Ascending aorta (tissue), 2 donors: ENCODE results near the gene RHOC. TPM values are rescaled to one million over a fixed set of nuclear protein-coding genes. Genes with fewer than 3 reads are reported as not detected.
"Not testable (repeated sequence)": the region's sequence is repeated elsewhere in the genome, so short reads cannot be mapped to it uniquely, and the experiment has no call there.

Experiments
- DNase-seq, 2 donors: peaks; one replicate each; pipeline ENCODE4 v3.0.0-alpha.2; 2019; ENCODE audit warnings: low spot score in 2 of 2
- H3K27ac ChIP-seq, 2 donors: fragments of 200-600 bp; sonication (generic); one replicate each; pipeline ENCODE4 v1.5.1; 2016 to 2017; ENCODE audit warnings: mild to moderate bottlenecking in 1 of 2
- H3K27me3 ChIP-seq: fragments of 200-600 bp; sonication (generic); one replicate; pipeline ENCODE4 v1.5.1; 2017
- H3K36me3 ChIP-seq, 2 donors: fragments of 200-600 bp; sonication (generic); one replicate each; pipeline ENCODE4 v1.5.1; 2016
- H3K4me1 ChIP-seq, 2 donors: fragments of 200-600 bp; sonication (generic); one replicate each; pipeline ENCODE4 v1.5.1; 2016 to 2017; ENCODE audit warnings: mild to moderate bottlenecking in 1 of 2
- H3K4me3 ChIP-seq, 2 donors: fragments of 200-600 bp; sonication (generic); one replicate each; pipeline ENCODE4 v1.5.1; 2016 to 2017; ENCODE audit warnings: mild to moderate bottlenecking in 1 of 2
- H3K9me3 ChIP-seq, 2 donors: fragments of 200-600 bp; sonication (generic); one replicate each; pipeline ENCODE4 v1.5.1; 2016
- CTCF ChIP-seq, 3 experiments: fragments of 200-600 bp in 2 of 3; fragments of 450-650 bp in 1 of 3; sonication (generic) in 2 of 3; IDR thresholded peaks; one replicate each; pipeline ENCODE4 v1.5.1; 2016 to 2019; ENCODE audit warnings: antibody characterized with exemption in 3 of 3, mild to moderate bottlenecking in 1 of 3, moderate library complexity in 1 of 3
- intact Hi-C: fragments of 100-400 bp; cut with DNase I; formaldehyde crosslinking; loops from one replicate; pipeline ENCODE4 v1.15.1; 2023
- total RNA-seq: library from RNA; depleted of rRNA; stranded (reverse); fragments of >200 nt; gene quantifications from one replicate; pipeline ENCODE4 v1.1.0, GENCODE V29; 2016

Gene RHOC
- total RNA-seq, 1 donor from 2014 or later = 379 TPM

- Histone ChIP-seq H3K27ac (no peak overlapping the region), H3K36me3 (no peaks in the 10 kb centered on the region), H3K4me1 (no peaks in the 10 kb centered on the region), H3K4me3 (no peak overlapping the region), H3K27me3 (peaks cover 5% of the 10 kb centered on the region), H3K9me3 (no peaks in the 10 kb centered on the region)
- TF ChIP-seq CTCF (IDR thresholded peaks at IDR 0.05) = no peak
- intact Hi-C loops = no loop called here
- DNase-seq = no peak
Observed at GRCh38 chr1:112737573-112737972, 30.6 kb upstream of the RHOC start.

- Histone ChIP-seq H3K4me1 (no peaks in the 10 kb centered on the region), H3K36me3 (no peaks in the 10 kb centered on the region), H3K4me3 (no peak overlapping the region), H3K27ac (no peak overlapping the region), H3K9me3 (no peaks in the 10 kb centered on the region), H3K27me3 (peaks cover 5% of the 10 kb centered on the region)
- DNase-seq = no peak
- intact Hi-C loops = no loop called here
- no peak for TF ChIP-seq CTCF (IDR thresholded peaks at IDR 0.05)
Observed at GRCh38 chr1:112735752-112736151, 28.8 kb upstream of the RHOC start.

GRCh38 chr1:112731451-112731850, 24.5 kb upstream of the RHOC start:
- H3K27me3 ChIP-seq = no peaks in the 10 kb centered on the region
- no peak for DNase-seq
- H3K4me3 ChIP-seq = no peak overlapping the region
- no peaks in the 10 kb centered on the region for H3K9me3 ChIP-seq
- no peak for TF ChIP-seq CTCF (IDR thresholded peaks at IDR 0.05)
- intact Hi-C loops = no loop called here
- no peaks in the 10 kb centered on the region for H3K36me3 ChIP-seq
- no peak overlapping the region for H3K27ac ChIP-seq
- H3K4me1 ChIP-seq = no peaks in the 10 kb centered on the region

- no peak for TF ChIP-seq CTCF (IDR thresholded peaks at IDR 0.05)
- intact Hi-C loops = no loop called here
- Histone ChIP-seq H3K4me1 (no peaks in the 10 kb centered on the region), H3K4me3 (no peak overlapping the region), H3K9me3 (no peaks in the 10 kb centered on the region), H3K36me3 (no peaks in the 10 kb centered on the region), H3K27me3 (no peaks in the 10 kb centered on the region), H3K27ac (no peak overlapping the region)
- no peak for DNase-seq
Observed at GRCh38 chr1:112729909-112730308, 23.0 kb upstream of the RHOC start.

GRCh38 chr1:112729011-112729410, 22.1 kb upstream of the RHOC start:
- H3K27ac ChIP-seq, H3K27me3 ChIP-seq, DNase-seq, H3K4me1 ChIP-seq, intact Hi-C loops, H3K9me3 ChIP-seq, H3K36me3 ChIP-seq, H3K4me3 ChIP-seq: not testable (repeated sequence)

GRCh38 chr1:112728306-112728971, 21.5 kb upstream of the RHOC start:
- H3K4me3 ChIP-seq, H3K9me3 ChIP-seq, intact Hi-C loops, DNase-seq, H3K27me3 ChIP-seq, H3K4me1 ChIP-seq, H3K36me3 ChIP-seq, H3K27ac ChIP-seq: not testable (repeated sequence)

- intact Hi-C loops = no loop called here
- Histone ChIP-seq H3K27ac (no peak overlapping the region), H3K9me3 (no peaks in the 10 kb centered on the region), H3K4me3 (no peak overlapping the region), H3K36me3 (no peaks in the 10 kb centered on the region), H3K4me1 (no peaks in the 10 kb centered on the region), H3K27me3 (no peaks in the 10 kb centered on the region)
- TF ChIP-seq CTCF (IDR thresholded peaks at IDR 0.05) = no peak
- no peak for DNase-seq
Observed at GRCh38 chr1:112727716-112728115, 20.8 kb upstream of the RHOC start.

- H3K4me3 ChIP-seq, H3K27ac ChIP-seq, H3K4me1 ChIP-seq, intact Hi-C loops, H3K27me3 ChIP-seq, H3K9me3 ChIP-seq, H3K36me3 ChIP-seq, DNase-seq: not testable (repeated sequence)
Observed at GRCh38 chr1:112724240-112724639, 17.3 kb upstream of the RHOC start.
